Globus pallidus (tissue), 1 donor: ENCODE measurements around the gene CLCNKA.

ENCODE experiments used
- DNase-seq: peaks from one replicate; pipeline ENCODE4 v3.0.0-alpha.2; 2015; ENCODE audit warnings: low spot score

CLCNKA gene

DNA sequence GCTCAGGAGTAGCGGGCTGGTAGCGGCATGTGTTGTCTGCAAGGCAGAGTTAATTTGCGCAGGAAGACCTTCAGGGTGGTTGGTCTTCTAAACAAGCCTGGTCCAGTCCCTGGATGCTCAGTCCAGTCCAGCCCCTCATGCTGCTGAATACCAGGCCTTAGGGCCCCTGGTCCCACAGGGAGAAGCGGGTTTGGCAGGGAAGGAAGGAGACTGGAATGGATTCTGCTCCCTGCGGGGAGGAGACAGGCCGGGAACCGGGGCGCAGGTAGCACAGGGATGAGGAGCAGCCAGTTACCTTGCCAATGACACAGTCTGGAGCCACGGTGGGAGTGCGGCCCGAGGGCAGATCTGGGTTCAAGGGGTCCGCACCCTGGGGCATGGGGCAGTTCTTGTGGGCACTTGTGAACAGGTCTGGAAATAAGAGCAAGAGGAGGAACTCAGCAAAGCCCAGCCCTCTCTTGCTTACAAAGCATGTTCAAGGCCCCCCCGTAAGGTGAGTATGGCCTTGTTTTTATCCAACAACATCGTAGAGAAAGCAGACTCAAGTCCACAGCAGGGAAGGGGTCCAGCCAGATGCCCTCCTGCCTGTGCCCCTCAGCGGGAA lies 41.5 kb downstream of the CLCNKA start:
- DNase-seq: no peak

DNA sequence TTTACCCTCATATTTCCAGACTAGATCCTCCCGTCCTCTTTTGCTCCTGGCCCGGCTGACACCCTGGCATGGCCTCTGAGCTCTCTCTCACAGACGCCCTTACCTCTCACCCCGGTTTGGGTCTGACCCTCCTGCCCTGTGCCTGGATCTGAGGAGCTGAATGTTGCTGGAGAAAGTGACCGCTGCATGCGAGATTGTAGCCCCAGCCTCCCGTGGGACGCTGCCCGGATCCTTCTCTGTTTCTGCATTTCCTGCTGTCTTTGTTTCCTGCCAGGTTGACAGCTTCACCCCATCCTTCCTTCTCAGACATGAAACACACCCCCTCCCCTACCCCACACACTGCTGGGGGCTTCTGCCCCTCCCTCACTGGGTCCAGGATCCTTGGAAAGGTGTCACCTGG lies 42.1 kb downstream of the CLCNKA start:
- DNase-seq: no peak

- no peak for DNase-seq
Measured at GRCh38 chr1:16064536-16065268, 42.9 kb downstream of the CLCNKA start.

DNA sequence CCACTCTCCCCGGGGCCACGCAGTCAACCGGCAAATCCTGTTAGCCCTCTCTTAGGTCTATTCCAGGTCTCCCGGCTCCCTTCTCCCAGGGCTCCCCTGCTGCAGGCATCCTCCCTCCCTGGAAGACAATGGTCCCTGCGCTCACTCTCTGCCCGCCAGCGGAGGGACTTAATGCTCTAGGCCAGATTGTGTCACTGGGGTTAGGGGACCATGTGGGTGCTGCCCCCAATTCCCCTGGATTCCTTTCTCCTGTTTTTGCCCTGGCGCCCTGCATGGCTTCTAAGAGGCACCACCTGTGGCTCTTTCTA lies 43.4 kb downstream of the CLCNKA start:
- no peak for DNase-seq

DNA sequence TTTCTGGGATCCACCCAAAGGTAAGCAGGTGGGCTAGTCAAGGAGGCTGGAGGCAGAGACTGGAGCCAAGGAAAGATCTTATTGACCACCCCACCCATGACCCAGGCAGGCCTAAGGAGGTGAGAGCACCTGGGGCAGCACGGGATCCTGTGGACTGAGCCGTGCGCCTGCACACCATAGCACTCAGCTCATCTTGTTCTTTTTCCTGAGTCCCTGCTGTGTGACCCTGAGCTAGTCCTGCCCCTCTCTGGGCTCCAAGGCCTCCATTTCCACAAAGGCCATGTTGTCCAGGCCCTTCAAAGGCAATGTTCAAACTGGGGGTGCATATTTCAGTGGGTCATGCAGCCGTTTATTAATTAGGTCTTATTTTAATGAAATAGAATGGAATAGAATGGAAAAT lies 44.4 kb downstream of the CLCNKA start:
- no peak for DNase-seq

DNA sequence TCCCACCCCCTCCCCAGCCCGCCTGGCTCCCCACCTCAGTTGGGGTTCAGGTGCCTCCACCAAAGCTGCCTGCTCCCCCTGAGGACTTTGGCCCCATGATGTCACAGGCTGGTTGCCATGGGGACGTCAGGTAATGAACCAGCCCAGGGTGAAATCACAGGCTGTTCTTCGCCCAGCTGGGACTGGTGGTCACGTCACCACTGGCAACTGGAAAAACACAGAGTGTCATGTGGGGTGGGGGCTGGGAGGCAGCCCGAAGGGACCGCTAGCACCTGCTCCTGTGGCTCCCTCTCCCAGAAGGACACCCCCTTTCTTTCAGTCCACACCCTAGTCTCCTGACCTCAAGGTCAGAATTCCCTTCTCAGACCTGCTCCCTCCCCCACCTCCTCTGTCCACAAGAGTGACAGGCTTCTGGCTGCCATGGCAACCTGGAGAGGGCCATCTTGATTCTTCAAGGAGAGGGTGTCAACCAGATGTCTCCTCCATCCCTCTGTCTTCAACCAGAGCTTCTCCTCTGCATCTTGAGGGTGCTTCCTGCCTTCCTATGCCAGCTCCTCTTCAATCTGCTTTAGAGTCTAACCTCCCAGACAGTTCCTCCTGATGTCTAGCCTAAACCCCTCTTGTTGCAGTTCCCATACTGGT lies 45.4 kb downstream of the CLCNKA start:
- no peak for DNase-seq

GRCh38 chr1:16067933-16068332 lies 46.1 kb downstream of the CLCNKA start:
- no peak for DNase-seq

- DNase-seq: peak; percentile 54
Measured at GRCh38 chr1:16068356-16069270, 46.8 kb downstream of the CLCNKA start.

GRCh38 chr1:16070640-16071355 lies 49.0 kb downstream of the CLCNKA start:
- no peak for DNase-seq

DNA sequence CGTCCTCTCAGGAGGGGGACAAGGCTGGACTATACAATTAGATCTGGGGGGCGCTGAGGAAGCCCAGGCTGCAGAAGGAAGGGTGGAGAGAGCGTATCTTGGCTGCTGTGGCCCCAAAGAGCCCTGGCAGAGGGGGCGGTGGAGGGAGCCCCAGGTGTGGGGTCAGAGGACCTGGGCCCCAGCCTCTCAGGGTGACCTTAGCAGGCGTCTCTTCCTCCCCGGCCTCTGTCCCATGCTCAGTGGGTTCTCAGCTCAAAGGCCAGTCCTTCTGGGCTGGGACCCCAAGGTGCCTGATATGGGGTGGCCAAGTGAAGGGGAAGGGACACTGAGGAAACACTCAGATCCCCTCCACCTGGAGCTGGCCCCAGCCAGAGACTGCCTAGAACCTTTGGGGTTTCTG lies 49.8 kb downstream of the CLCNKA start:
- DNase-seq: no peak

DNA sequence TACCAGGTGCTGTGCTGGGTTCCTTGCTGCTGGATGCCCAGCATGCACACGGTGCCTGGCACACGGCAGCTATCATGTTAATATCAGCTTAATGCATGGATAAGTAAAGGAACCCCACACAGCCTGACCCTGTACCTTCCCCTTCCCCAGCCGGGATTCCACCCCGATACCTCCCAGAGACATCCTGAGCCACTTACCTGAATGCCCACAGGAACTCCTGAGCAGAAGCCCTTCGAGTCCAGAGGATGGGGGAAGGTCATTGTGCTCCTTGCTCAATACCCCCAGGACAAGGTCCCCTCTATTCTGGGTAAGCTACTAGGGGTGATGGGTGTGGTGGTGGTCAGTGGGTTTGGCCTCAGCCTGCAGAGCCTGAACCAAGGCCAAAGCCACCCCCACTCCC lies 50.3 kb downstream of the CLCNKA start:
- no peak for DNase-seq

- no peak for DNase-seq
Measured at GRCh38 chr1:16072616-16073484, 51.0 kb downstream of the CLCNKA start.

GRCh38 chr1:16073490-16074119 lies 51.8 kb downstream of the CLCNKA start, which contains the start of gene FAM131C:
FAM131C (minus strand) TSS chr1:16073651; CDS start chr1:16073442, 209 bp downstream.
- DNase-seq: no peak

DNA sequence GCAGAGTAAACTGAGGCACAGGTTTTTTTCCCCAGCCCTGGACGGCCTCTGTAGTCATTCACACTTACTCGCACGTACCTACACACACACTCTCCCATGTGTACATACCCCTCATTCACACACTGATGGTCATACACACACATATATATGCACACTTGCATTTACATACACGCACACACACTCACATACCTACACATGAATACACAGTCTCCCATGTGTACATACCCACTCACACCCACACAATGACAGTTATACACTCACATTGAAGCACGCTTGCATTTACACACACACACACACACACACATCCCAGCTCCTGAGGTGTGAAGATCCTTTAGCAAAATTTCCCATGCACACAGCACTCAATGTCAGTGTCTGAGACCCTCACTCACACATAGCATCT lies 52.4 kb downstream of the CLCNKA start:
- no peak for DNase-seq

GRCh38 chr1:16075337-16076030 lies 53.6 kb downstream of the CLCNKA start:
- DNase-seq: no peak

DNA sequence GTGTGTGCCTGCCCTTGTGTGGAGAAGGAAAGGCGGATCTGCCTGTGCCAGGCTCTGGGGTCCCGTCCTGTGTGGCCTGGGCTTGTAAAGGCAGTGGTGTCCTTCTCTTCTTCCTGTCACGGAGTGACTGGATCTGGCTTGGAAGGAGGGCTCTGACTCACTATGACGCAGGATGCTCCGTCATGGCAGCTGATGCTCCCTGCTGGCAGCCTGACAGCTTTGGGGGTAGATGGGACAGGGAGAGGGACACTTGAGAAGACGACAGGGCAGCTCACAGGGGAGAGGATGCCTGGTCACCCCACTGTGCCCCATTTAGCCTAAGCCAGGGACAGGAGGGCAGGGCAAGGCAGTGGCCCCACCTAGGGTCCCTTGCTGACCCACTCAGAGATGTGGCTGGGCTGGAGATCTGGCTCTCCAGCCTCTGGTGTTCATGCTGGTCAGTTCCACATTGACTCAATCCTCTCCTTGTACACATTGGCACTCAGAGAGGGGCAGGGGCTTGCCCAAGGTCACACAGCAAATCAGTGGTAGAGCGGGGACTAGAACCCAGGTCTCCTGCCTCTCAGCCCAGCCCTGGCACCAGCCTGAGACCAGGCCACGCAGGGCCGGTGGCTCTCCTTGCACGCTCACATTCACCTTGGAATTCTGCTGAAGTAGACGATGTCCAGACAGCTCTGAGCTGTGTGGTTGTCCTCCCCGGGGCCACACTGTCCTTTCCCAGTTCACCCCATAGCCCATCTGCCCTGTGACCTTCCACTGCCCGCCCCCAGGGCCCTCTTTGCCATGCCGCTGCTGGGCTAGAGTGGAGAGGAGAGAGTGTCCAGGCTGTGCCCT lies 54.4 kb downstream of the CLCNKA start:
- no peak for DNase-seq

- no peak for DNase-seq
Measured at GRCh38 chr1:16076865-16077238, 55.0 kb downstream of the CLCNKA start.

DNA sequence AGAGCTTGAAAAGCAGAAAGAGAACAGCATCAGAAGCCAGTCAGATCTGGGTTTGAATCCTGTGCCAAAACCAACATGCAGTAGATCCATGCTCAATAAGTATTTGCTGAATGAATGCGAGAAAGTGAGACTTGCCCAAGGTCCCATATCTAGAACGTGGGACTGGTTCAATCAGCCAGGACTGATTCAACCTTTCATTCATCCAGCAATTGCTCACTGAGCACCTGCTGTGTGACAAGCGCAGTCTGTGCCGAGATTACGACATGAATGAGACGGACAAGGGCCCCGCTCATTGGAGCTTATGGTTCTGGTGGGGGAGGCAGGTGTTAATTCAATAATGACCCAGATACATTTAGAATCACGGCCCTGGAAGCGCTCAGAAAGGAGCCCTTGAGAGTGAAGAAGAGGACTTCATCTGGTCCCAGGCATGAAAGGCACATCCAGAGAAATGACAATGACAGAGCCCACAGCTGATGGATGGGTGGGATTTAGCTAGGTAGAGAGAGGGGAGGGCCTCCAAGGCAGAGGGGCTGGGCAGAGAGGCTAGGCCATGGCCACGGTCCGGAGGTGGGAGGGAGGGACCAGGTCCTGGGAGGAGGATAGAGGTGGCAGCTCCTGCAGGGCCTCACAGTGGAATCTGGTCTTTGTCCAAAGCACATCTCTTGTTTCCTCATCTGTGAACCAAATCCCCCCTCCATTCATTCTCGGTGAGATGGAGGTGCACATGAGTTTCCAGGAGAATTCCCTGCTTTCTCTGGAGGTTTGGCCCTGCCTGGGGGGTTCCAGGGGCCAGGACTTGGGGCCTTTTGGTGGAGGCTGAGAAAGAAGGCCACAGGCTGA lies 55.8 kb downstream of the CLCNKA start:
- DNase-seq: no peak
